SU-DHL-6 (cell line): ENCODE data around the gene RLN3.

Source experiments
- EZH2phosphoT487 ChIP-seq: fragments of 200-600 bp; sonication (generic), shearing (Covaris generic); conservative IDR thresholded peaks from 2 replicates; pipeline ENCODE4 v1.6.1; 2018; ENCODE audit warnings: mild to moderate bottlenecking, antibody characterized with exemption, low read length, moderate library complexity, mixed read lengths
- TF ChIP-seq, protein P1 (sequence below): fragments of 200-600 bp; sonication (generic); IDR thresholded peaks from one replicate; pipeline ENCODE4 v1.5.1; 2017; ENCODE audit warnings: antibody characterized with exemption, mild to moderate bottlenecking, low read length, moderate library complexity; ENCODE audit not compliant: insufficient read depth, poor library complexity, severe bottlenecking

DNA sequence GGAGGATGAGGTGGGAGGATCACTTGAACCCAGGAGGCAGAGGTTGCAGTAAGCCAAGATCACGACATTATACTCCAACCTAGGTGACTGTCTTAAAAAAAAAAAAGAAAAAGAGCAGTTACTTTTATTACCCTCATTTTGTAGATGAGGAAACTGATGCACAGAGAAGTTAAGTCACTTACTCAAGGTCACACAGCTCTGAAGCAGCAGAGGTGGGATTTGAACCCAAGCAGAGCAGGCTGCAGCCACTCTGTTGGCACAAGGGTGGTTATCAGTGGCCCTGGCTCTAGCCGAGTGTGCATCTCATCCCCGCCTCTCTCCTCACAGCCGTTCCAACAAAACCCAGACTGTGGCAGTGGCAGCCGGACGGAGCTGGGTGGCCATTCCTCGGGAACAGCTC is 11.2 kb downstream of the RLN3 start:
- no peak for TF ChIP-seq EZH2phosphoT487
- TF ChIP-seq, protein P1, sequence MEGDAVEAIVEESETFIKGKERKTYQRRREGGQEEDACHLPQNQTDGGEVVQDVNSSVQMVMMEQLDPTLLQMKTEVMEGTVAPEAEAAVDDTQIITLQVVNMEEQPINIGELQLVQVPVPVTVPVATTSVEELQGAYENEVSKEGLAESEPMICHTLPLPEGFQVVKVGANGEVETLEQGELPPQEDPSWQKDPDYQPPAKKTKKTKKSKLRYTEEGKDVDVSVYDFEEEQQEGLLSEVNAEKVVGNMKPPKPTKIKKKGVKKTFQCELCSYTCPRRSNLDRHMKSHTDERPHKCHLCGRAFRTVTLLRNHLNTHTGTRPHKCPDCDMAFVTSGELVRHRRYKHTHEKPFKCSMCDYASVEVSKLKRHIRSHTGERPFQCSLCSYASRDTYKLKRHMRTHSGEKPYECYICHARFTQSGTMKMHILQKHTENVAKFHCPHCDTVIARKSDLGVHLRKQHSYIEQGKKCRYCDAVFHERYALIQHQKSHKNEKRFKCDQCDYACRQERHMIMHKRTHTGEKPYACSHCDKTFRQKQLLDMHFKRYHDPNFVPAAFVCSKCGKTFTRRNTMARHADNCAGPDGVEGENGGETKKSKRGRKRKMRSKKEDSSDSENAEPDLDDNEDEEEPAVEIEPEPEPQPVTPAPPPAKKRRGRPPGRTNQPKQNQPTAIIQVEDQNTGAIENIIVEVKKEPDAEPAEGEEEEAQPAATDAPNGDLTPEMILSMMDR = no peak
